HepG2 (cell line): Measurements from ENCODE around the gene ZFP3. TPM values are rescaled to one million over a fixed set of nuclear protein-coding genes. Genes with fewer than 3 reads are reported as not detected.

Experiments used
- AHDC1 ChIP-seq: sonication (generic); formaldehyde crosslinking; IDR thresholded peaks from 2 replicates; pipeline ENCODE4 v1.5.1; 2020; ENCODE audit warnings: mild to moderate bottlenecking, missing genetic modification reagents, borderline replicate concordance
- ATF2 ChIP-seq: sonication (generic); formaldehyde crosslinking; IDR thresholded peaks from 2 replicates; pipeline ENCODE4 v1.4.0; 2020; ENCODE audit warnings: missing genetic modification reagents
- DR1 ChIP-seq: sonication (generic); formaldehyde crosslinking; IDR thresholded peaks from 2 replicates; pipeline ENCODE4 v1.8.0; 2021; ENCODE audit warnings: mild to moderate bottlenecking, missing genetic modification reagents, inconsistent platforms
- HNF4A ChIP-seq: sonication (generic); formaldehyde crosslinking; IDR thresholded peaks from 2 replicates; pipeline ENCODE4 v1.4.0; 2020; ENCODE audit warnings: missing genetic modification reagents
- MAFG ChIP-seq: sonication (generic); formaldehyde crosslinking; IDR thresholded peaks from 2 replicates; pipeline ENCODE4 v1.5.1; 2020; ENCODE audit warnings: mild to moderate bottlenecking, missing genetic modification reagents
- NFATC3 ChIP-seq: sonication (generic); formaldehyde crosslinking; IDR thresholded peaks from 2 replicates; pipeline ENCODE4 v1.5.1; 2020; ENCODE audit warnings: mild to moderate bottlenecking, missing genetic modification reagents
- NFKB2 ChIP-seq: sonication (generic); formaldehyde crosslinking; IDR thresholded peaks from 2 replicates; pipeline ENCODE4 v1.4.0; 2020; ENCODE audit warnings: missing genetic modification reagents, borderline replicate concordance
- TBP ChIP-seq: sonication (generic); formaldehyde crosslinking; IDR thresholded peaks from 2 replicates; pipeline ENCODE4 v1.5.0; 2020; ENCODE audit warnings: missing genetic modification reagents
- TBX2 ChIP-seq: sonication (generic); formaldehyde crosslinking; IDR thresholded peaks from 2 replicates; pipeline ENCODE4 v1.5.0; 2020; ENCODE audit warnings: missing genetic modification reagents, mild to moderate bottlenecking, borderline replicate concordance
- ZNF12 ChIP-seq: sonication (generic); formaldehyde crosslinking; IDR thresholded peaks from 2 replicates; pipeline ENCODE4 v1.5.0; 2020; ENCODE audit warnings: missing genetic modification reagents
- ZNF275 ChIP-seq: sonication (generic); formaldehyde crosslinking; IDR thresholded peaks from 2 replicates; pipeline ENCODE4 v1.8.0; 2022; ENCODE audit warnings: missing genetic modification reagents, mild to moderate bottlenecking, inconsistent platforms, borderline replicate concordance
- ZNF317 ChIP-seq: sonication (generic); formaldehyde crosslinking; IDR thresholded peaks from 2 replicates; pipeline ENCODE4 v1.5.0; 2020; ENCODE audit warnings: mild to moderate bottlenecking, missing genetic modification reagents
- ZNF687 ChIP-seq: sonication (generic); formaldehyde crosslinking; IDR thresholded peaks from 2 replicates; pipeline ENCODE4 v1.5.1; 2020; ENCODE audit warnings: mild to moderate bottlenecking, missing genetic modification reagents, moderate library complexity
- ZNF7 ChIP-seq: IDR thresholded peaks from 2 replicates; pipeline ENCODE4 v1.6.1; 2016; ENCODE audit warnings: missing biosample characterization, missing genetic modification reagents
- ZNF878 ChIP-seq: sonication (generic); formaldehyde crosslinking; IDR thresholded peaks from 2 replicates; pipeline ENCODE4 v1.8.1; 2023; ENCODE audit warnings: mild to moderate bottlenecking, missing genetic modification reagents, moderate library complexity
- ZNF891 ChIP-seq: sonication (generic); formaldehyde crosslinking; IDR thresholded peaks from 2 replicates; pipeline ENCODE4 v1.5.0; 2020; ENCODE audit warnings: mild to moderate bottlenecking, missing genetic modification reagents
- polyA plus RNA-seq, 8 experiments: library from polyadenylated mRNA; depleted of rRNA in 3 of 8; stranded (reverse) in 7 of 8; unstranded in 1 of 8; fragments of >200 nt; fragmentation: Illumina TruSeq in 4 of 8; extraction: Trizol in 4 of 8; gene quantifications; 2 replicates each; pipeline versions ENCODE4 v1.2.1 to v1.2.3, GENCODE V29; 2011 to 2016; ENCODE audit warnings: low read depth in 4 of 8, missing spikeins in 1 of 8, mixed read lengths in 1 of 8; ENCODE audit not compliant: insufficient read depth in 1 of 8
- total RNA-seq, 5 experiments: library from RNA; depleted of rRNA; stranded (reverse); fragments of >200 nt; fragmentation: Illumina TruSeq; extraction: Trizol; gene quantifications; 2 replicates each; pipeline ENCODE4 v1.2.3, GENCODE V29; 2016; ENCODE audit warnings: low read depth in 1 of 5

The ZFP3 gene
- total and polyA plus RNA-seq, 2 of the 13 experiments (the other 11 are each of a cell fraction or from before 2014, with no cell fraction given): not detected

- TF ChIP-seq AHDC1 (no peak), NFATC3 (CRISPR knock-in tag) (no peak), ZNF275 (CRISPR knock-in tag) (no peak), DR1 (CRISPR knock-in tag) (no peak), ZNF12 (CRISPR knock-in tag) (no peak), ATF2 (CRISPR knock-in tag) (no peak), TBX2 (no peak), ZNF891 (CRISPR knock-in tag) (no peak), MAFG (CRISPR knock-in tag) (no peak), TBP (no peak), ZNF7 (CRISPR knock-in tag) (no peak), ZNF878 (CRISPR knock-in tag) (no peak), ZNF687 (CRISPR knock-in tag) (peak; percentile 10; the same call in 1 of the 2 replicates), ZNF317 (no peak), NFKB2 (no peak), HNF4A (CRISPR knock-in tag) (peak; percentile 12; the same call in 1 of the 2 replicates)
Observed at GRCh38 chr17:5135726-5136579, 57.7 kb downstream of the ZFP3 start (continued).
